AG10803 (cell line): ENCODE results near the gene RGSL1.

ENCODE experiments used
- DNase-seq: peaks from one replicate; pipeline ENCODE4 v3.0.0; 2010; ENCODE audit warnings: low read depth
- H3K4me3 ChIP-seq: 2 replicates; pipeline ENCODE4 v1.5.1; 2011; ENCODE audit warnings: mild to moderate bottlenecking, low read length, control low read depth
- CTCF ChIP-seq: conservative IDR thresholded peaks from 2 replicates; pipeline ENCODE4 v1.5.1; 2011; ENCODE audit warnings: mild to moderate bottlenecking, low read length, control low read depth, inconsistent platforms

Gene RGSL1

GRCh38 chr1:182410138-182410537 lies 39.8 kb upstream of the RGSL1 start:
- H3K4me3 ChIP-seq, result no peak overlapping the region
- no peak for DNase-seq
- TF ChIP-seq CTCF, result no peak

GRCh38 chr1:182410620-182411273 lies 39.2 kb upstream of the RGSL1 start:
- H3K4me3 ChIP-seq, result no peak overlapping the region
- no peak for TF ChIP-seq CTCF
- DNase-seq, result no peak

DNA sequence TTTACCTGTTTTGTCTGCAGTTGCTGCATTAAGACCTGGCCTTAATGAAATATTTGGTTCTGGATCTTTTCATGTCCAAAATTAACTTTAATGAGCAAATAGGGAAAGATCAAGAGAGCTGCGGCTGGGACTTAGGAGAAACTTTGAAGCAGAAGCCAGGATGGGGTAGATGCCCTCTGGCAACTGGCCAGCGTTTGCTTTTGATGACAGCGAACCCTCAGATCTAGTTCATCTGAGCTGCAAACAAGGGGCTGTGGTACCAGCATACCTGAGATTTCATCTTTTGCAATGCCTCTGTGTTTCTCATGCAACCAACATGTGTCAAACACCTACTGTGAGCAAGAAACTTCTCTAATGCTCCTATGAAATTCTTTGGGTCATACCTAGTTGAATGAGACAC lies 36.5 kb upstream of the RGSL1 start:
- no peak overlapping the region for H3K4me3 ChIP-seq
- TF ChIP-seq CTCF, result no peak
- no peak for DNase-seq

GRCh38 chr1:182413969-182414368 lies 36.0 kb upstream of the RGSL1 start:
- DNase-seq, result no peak
- H3K4me3 ChIP-seq, result no peak overlapping the region
- TF ChIP-seq CTCF, result no peak

GRCh38 chr1:182415789-182416188 lies 34.2 kb upstream of the RGSL1 start:
- H3K4me3 ChIP-seq, result no peak overlapping the region
- no peak for TF ChIP-seq CTCF
- no peak for DNase-seq

GRCh38 chr1:182426442-182427430 lies 23.2 kb upstream of the RGSL1 start:
- H3K4me3 ChIP-seq, result no peak overlapping the region
- no peak for TF ChIP-seq CTCF
- DNase-seq, result no peak

GRCh38 chr1:182428043-182428442 lies 21.9 kb upstream of the RGSL1 start:
- no peak overlapping the region for H3K4me3 ChIP-seq
- DNase-seq, result no peak
- no peak for TF ChIP-seq CTCF
